GM23338 (cell line): ENCODE results near the gene HAPLN2. TPM values are rescaled to one million over a fixed set of nuclear protein-coding genes. Genes with fewer than 3 reads are reported as not detected.

Experiments used
- ATAC-seq: fragments of 200-7000 bp; cut with Tn5 transposase; 3 replicates; pipeline ENCODE4 v1.9.1; 2020
- DNase-seq: peaks from one replicate; pipeline ENCODE4 v3.0.0-alpha.2; 2015; ENCODE audit warnings: low spot score
- H2AFZ ChIP-seq: fragments of 200-600 bp; sonication (generic); 2 replicates; pipeline ENCODE4 v1.8.0; 2016; ENCODE audit warnings: antibody characterized with exemption, mild to moderate bottlenecking, moderate library complexity
- H3F3A ChIP-seq: fragments of 200-600 bp; sonication (generic); replicated peaks from 2 replicates; pipeline ENCODE4 v1.8.0; 2017; ENCODE audit warnings: antibody characterized with exemption, mixed run types, low read depth
- H3K27ac ChIP-seq: fragments of 200-600 bp; sonication (generic); 2 replicates; pipeline ENCODE4 v1.6.1; 2016; ENCODE audit warnings: low read depth
- H3K27me3 ChIP-seq: fragments of 200-600 bp; sonication (generic); 2 replicates; pipeline ENCODE4 v1.8.0; 2016; ENCODE audit warnings: mild to moderate bottlenecking, mixed run types, moderate library complexity; ENCODE audit not compliant: insufficient read depth
- H3K36me3 ChIP-seq: fragments of 200-600 bp; sonication (generic); 2 replicates; pipeline ENCODE4 v1.8.0; 2016; ENCODE audit warnings: mild to moderate bottlenecking; ENCODE audit not compliant: insufficient read depth
- H3K4me1 ChIP-seq: fragments of 200-600 bp; sonication (generic); 2 replicates; pipeline ENCODE4 v1.8.0; 2016; ENCODE audit warnings: mild to moderate bottlenecking, moderate library complexity; ENCODE audit not compliant: insufficient read depth
- H3K4me2 ChIP-seq: fragments of 200-600 bp; sonication (generic); 2 replicates; pipeline ENCODE4 v1.7.1; 2017; ENCODE audit warnings: mixed run types
- H3K4me3 ChIP-seq: fragments of 200-600 bp; sonication (generic); 2 replicates; pipeline ENCODE4 v1.6.1; 2016; ENCODE audit warnings: mixed run types
- H3K79me2 ChIP-seq: fragments of 200-600 bp; sonication (generic); replicated peaks from 2 replicates; pipeline ENCODE4 v1.8.0; 2017; ENCODE audit warnings: mild to moderate bottlenecking; ENCODE audit not compliant: insufficient read depth
- H3K9me2 ChIP-seq: fragments of 200-600 bp; sonication (generic); 2 replicates; pipeline ENCODE4 v1.8.0; 2017; ENCODE audit not compliant: insufficient read depth
- H4K20me1 ChIP-seq: fragments of 200-600 bp; sonication (generic); replicated peaks from 2 replicates; pipeline ENCODE4 v1.8.0; 2017; ENCODE audit warnings: mild to moderate bottlenecking; ENCODE audit not compliant: insufficient read depth
- H3K27ac Mint-ChIP-seq: 2 replicates; pipeline ENCODE4 v1.8.0; 2020; ENCODE audit warnings: inconsistent platforms, mild to moderate bottlenecking, moderate library complexity, mixed read lengths
- H3K27me3 Mint-ChIP-seq: 3 replicates; pipeline ENCODE4 v1.8.0; 2022; ENCODE audit warnings: low read depth, mild to moderate bottlenecking, moderate library complexity, mixed read lengths, inconsistent platforms; ENCODE audit not compliant: insufficient read depth, poor library complexity
- H3K36me3 Mint-ChIP-seq: 3 replicates; pipeline ENCODE4 v1.8.0; 2021; ENCODE audit warnings: low read depth, mild to moderate bottlenecking, inconsistent platforms, moderate library complexity, mixed read lengths
- H3K4me1 Mint-ChIP-seq: 3 replicates; pipeline ENCODE4 v1.8.0; 2020; ENCODE audit warnings: mild to moderate bottlenecking, inconsistent platforms, mixed read lengths
- H3K4me3 Mint-ChIP-seq: 3 replicates; pipeline ENCODE4 v1.8.0; 2021; ENCODE audit warnings: moderate library complexity, mild to moderate bottlenecking, inconsistent platforms, mixed read lengths
- H3K9me3 Mint-ChIP-seq: 3 replicates; pipeline ENCODE4 v1.8.0; 2020; ENCODE audit warnings: moderate library complexity, mild to moderate bottlenecking, inconsistent platforms, mixed read lengths
- CREB1 ChIP-seq: fragments of 250-450 bp; sonication (Bioruptor Pico); IDR thresholded peaks from 2 replicates; pipeline ENCODE4 v1.5.0; 2020; ENCODE audit warnings: low read depth, mild to moderate bottlenecking, moderate library complexity
- CTCF ChIP-seq, 2 experiments: fragments of 200-600 bp in 1 of 2; sonication (generic) in 1 of 2; conservative IDR thresholded peaks; 2 replicates each; pipeline versions ENCODE4 v1.5.1 to v1.6.1; 2016 to 2017; ENCODE audit warnings: antibody characterized with exemption in 2 of 2, low read depth in 2 of 2, mild to moderate bottlenecking in 2 of 2, moderate library complexity in 1 of 2
- ETS1 ChIP-seq: IDR thresholded peaks from 2 replicates; pipeline ENCODE4 v1.6.1; 2016; ENCODE audit warnings: antibody characterized with exemption
- EZH2 ChIP-seq: fragments of 200-600 bp; sonication (generic); IDR thresholded peaks from one replicate; pipeline ENCODE4 v1.8.0; 2017; ENCODE audit warnings: antibody characterized with exemption, mild to moderate bottlenecking, low read depth; ENCODE audit not compliant: unreplicated experiment
- EZH2phosphoT487 ChIP-seq: fragments of 200-600 bp; sonication (generic); IDR thresholded peaks from one replicate; pipeline ENCODE4 v1.8.1; 2018; ENCODE audit warnings: antibody characterized with exemption; ENCODE audit not compliant: unreplicated experiment
- JUNB ChIP-seq: IDR thresholded peaks from one replicate; pipeline ENCODE4 v1.6.1; 2016; ENCODE audit warnings: antibody characterized with exemption; ENCODE audit not compliant: unreplicated experiment
- NANOG ChIP-seq: IDR thresholded peaks from 2 replicates; pipeline ENCODE4 v1.6.1; 2016; ENCODE audit warnings: antibody characterized with exemption, borderline replicate concordance
- POLR2AphosphoS5 ChIP-seq: IDR thresholded peaks from 2 replicates; pipeline ENCODE4 v1.6.1; 2016; ENCODE audit warnings: antibody characterized with exemption, low read depth
- REST ChIP-seq: IDR thresholded peaks from one replicate; pipeline ENCODE4 v1.6.1; 2018; ENCODE audit warnings: antibody characterized with exemption; ENCODE audit not compliant: unreplicated experiment
- STAT1 ChIP-seq: IDR thresholded peaks from one replicate; pipeline ENCODE4 v1.6.1; 2016; ENCODE audit warnings: antibody characterized with exemption; ENCODE audit not compliant: unreplicated experiment
- ZNF114 ChIP-seq: fragments of 250-450 bp; sonication (Bioruptor Pico); IDR thresholded peaks from 2 replicates; pipeline ENCODE4 v1.5.0; 2020; ENCODE audit warnings: mild to moderate bottlenecking, moderate library complexity
- ZNF331 ChIP-seq: fragments of 250-450 bp; sonication (Bioruptor Pico); IDR thresholded peaks from 2 replicates; pipeline ENCODE4 v1.5.0; 2020; ENCODE audit warnings: low read depth, mild to moderate bottlenecking, moderate library complexity
- ZNF462 ChIP-seq: fragments of 250-450 bp; sonication (Bioruptor Pico); IDR thresholded peaks from 2 replicates; pipeline ENCODE4 v1.5.0; 2020; ENCODE audit warnings: mild to moderate bottlenecking, moderate library complexity
- polyA plus RNA-seq: library from polyadenylated mRNA; unstranded; fragments of >200 nt; fragmentation: Nextera tagmentation; extraction: Ambion mirVana; gene quantifications from 2 replicates; pipeline ENCODE4 v1.2.1, GENCODE V29; 2016
- total RNA-seq: library from RNA; depleted of rRNA; stranded (reverse); fragments of >200 nt; shearing (Covaris generic); gene quantifications from 2 replicates; pipeline ENCODE4 v1.2.3, GENCODE V29; 2014

Gene HAPLN2
- total and polyA plus RNA-seq, 2 experiments from 2014 or later = 0.53 TPM; not detected in 1

GRCh38 chr1:156619582-156619955 is 354 bp downstream of the HAPLN2 start:
- H3K27me3 Mint-ChIP-seq = peaks cover 43% of the 10 kb centered on the region
- TF ChIP-seq POLR2AphosphoS5 (no peak), STAT1 (no peak), REST (no peak), EZH2phosphoT487 (no peak), ZNF114 (no peak), JUNB (no peak), ETS1 (no peak), NANOG (no peak), CTCF (conservative IDR thresholded peaks at IDR 0.05; ENCODE audit: low read depth in 2 of 2) (no peak), CREB1 (CRISPR knock-in tag) (no peak), ZNF331 (CRISPR knock-in tag) (no peak), EZH2 (no peak), ZNF462 (CRISPR knock-in tag) (no peak)

More at GRCh38 chr1:156619582-156619955, 354 bp downstream of the HAPLN2 start:
- DNase-seq (no peak), ATAC-seq (no peak)
- Histone ChIP-seq H3K4me3 (no peak overlapping the region), H4K20me1 (no peaks in the 10 kb centered on the region), H3K4me1 (peaks cover 13% of the 10 kb centered on the region; the same call in 1 of the 2 replicates), H3F3A (0 out of 2 replicates have a peak, but pooled peaks cover 10% of the 10 kb centered on the region), H3K9me2 (no peaks in the 10 kb centered on the region), H3K4me2 (no peak overlapping the region; the same call in 1 of the 2 replicates), H3K36me3 (no peaks in the 10 kb centered on the region), H3K27ac (no peak overlapping the region), H3K79me2 (no peaks in the 10 kb centered on the region), H2AFZ (no peak overlapping the region), H3K27me3 (peaks cover 52% of the 10 kb centered on the region)
- Mint-ChIP-seq H3K4me1 (peaks cover 10% of the 10 kb centered on the region), H3K36me3 (no peaks in the 10 kb centered on the region), H3K4me3 (no peak overlapping the region), H3K27ac (no peak overlapping the region), H3K9me3 (no peaks in the 10 kb centered on the region; the same call in 2 of the 3 replicates)
